CD4-positive, alpha-beta T cell (primary cell): ENCODE results near the gene SEMA6D. TPM values are rescaled to one million over a fixed set of nuclear protein-coding genes. Genes with fewer than 3 reads are reported as not detected.

Experiments
- ATAC-seq: fragments of 200-7000 bp; cut with Tn5 transposase; one replicate; pipeline ENCODE4 v1.10.0; 2022; ENCODE audit warnings: mild to moderate bottlenecking; ENCODE audit not compliant: poor library complexity
- CTCF ChIA-PET: fragments of 350-600 bp; sonication (Branson Sonifier 250); formaldehyde crosslinking; loops from one replicate; lab custom pipeline; 2021; ENCODE audit warnings: antibody characterized with exemption, inconsistent platforms; lab: Charles Lee
- POLR2A ChIA-PET: fragments of 350-600 bp; sonication (Branson Sonifier 250); formaldehyde crosslinking; loops from one replicate; lab custom pipeline; 2021; ENCODE audit warnings: antibody characterized with exemption, inconsistent platforms; lab: Charles Lee
- DNase-seq, 14 experiments: peaks; one replicate each; pipeline ENCODE4 v3.0.0-alpha.2; 2013 to 2020; ENCODE audit warnings: mixed read lengths in 2 of 14
- H3K27ac ChIP-seq, 2 donors: one replicate each; pipeline versions ENCODE4 v1.5.1 to v1.7.0; 2013; ENCODE audit warnings: low read length in 2 of 2, low read depth in 1 of 2, mild to moderate bottlenecking in 1 of 2
- H3K27me3 ChIP-seq, 2 experiments: 1 replicate in 1 of 2; 2 replicates in 1 of 2; pipeline versions ENCODE4 v1.6.1 to v1.7.0; 2013; ENCODE audit warnings: low read length in 2 of 2, control low read depth in 1 of 2, mild to moderate bottlenecking in 1 of 2, moderate library complexity in 1 of 2; ENCODE audit not compliant: insufficient read depth in 2 of 2, control insufficient read depth in 1 of 2
- H3K36me3 ChIP-seq: one replicate; pipeline ENCODE4 v1.6.1; 2013; ENCODE audit warnings: low read length, control low read depth; ENCODE audit not compliant: insufficient read depth
- H3K4me1 ChIP-seq: one replicate; pipeline ENCODE4 v1.6.1; 2013; ENCODE audit warnings: low read length, control low read depth; ENCODE audit not compliant: insufficient read depth
- H3K4me3 ChIP-seq: one replicate; pipeline ENCODE4 v1.5.1; 2013; ENCODE audit warnings: mild to moderate bottlenecking, low read length, moderate library complexity
- H3K9me3 ChIP-seq, 2 experiments: 1 replicate in 1 of 2; 2 replicates in 1 of 2; pipeline versions ENCODE4 v1.6.1 to v1.7.0; 2013; ENCODE audit warnings: low read length in 2 of 2, mild to moderate bottlenecking in 2 of 2, control low read depth in 1 of 2, moderate library complexity in 1 of 2; ENCODE audit not compliant: control insufficient read depth in 1 of 2, insufficient read depth in 1 of 2
- H3K27ac Mint-ChIP-seq: one replicate; pipeline ENCODE4 v1.8.0; 2020; ENCODE audit warnings: mixed read lengths
- H3K27me3 Mint-ChIP-seq: one replicate; pipeline ENCODE4 v1.8.0; 2021; ENCODE audit warnings: mixed read lengths
- H3K36me3 Mint-ChIP-seq: one replicate; pipeline ENCODE4 v1.8.0; 2021; ENCODE audit warnings: low read depth, mixed read lengths
- H3K4me1 Mint-ChIP-seq: one replicate; pipeline ENCODE4 v1.8.0; 2021; ENCODE audit warnings: low read depth, mixed read lengths
- H3K4me3 Mint-ChIP-seq: one replicate; pipeline ENCODE4 v1.8.0; 2020; ENCODE audit warnings: mild to moderate bottlenecking, mixed read lengths
- H3K9me3 Mint-ChIP-seq: one replicate; pipeline ENCODE4 v1.8.0; 2020; ENCODE audit warnings: mixed read lengths
- intact Hi-C, 2 experiments: fragments of 100-400 bp; cut with DNase I in 1 of 2; cut with micrococcal nuclease in 1 of 2; formaldehyde crosslinking; loops; one replicate each; pipeline versions ENCODE4 v1.15.1 to v1.9.0; 2023 to 2025; cut with DNase I, micrococcal nuclease
- total RNA-seq, 174 experiments: library from RNA in 2 of 174; stranded (reverse) in 2 of 174; gene quantifications; one replicate each; pipeline ENCODE4 v1.2.3 and lab custom pipeline; 2021 to 2026
- TF ChIP-seq, protein P1 (sequence below): fragments of 200-600 bp; IDR thresholded peaks from one replicate; pipeline ENCODE4 v1.8.0; 2022; ENCODE audit warnings: antibody characterized with exemption, mild to moderate bottlenecking

Gene SEMA6D
- total RNA-seq, 2 experiments from 2014 or later: not detected

DNA sequence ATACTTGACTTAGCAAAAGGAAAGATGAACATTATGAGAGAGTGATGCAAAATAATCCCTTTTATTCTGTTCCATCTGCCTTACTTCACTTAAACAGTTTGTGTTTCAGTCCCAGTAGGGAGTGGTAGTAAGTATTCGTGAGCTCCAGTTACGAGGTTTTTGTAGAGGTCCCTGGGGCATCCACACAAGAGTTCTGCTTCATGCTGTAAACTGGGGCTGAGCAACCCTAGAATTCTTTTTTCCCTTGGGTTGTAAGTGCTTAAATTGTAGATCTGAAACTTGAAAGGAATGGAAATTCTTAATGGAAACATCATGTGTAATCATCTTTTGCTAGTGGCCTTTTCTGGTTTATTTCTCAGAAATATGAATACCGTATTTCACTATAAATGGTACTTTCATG, 79.5 kb downstream of the SEMA6D start:
- DNase-seq (no peak), ATAC-seq (no peak)
- TF ChIP-seq, protein P1, sequence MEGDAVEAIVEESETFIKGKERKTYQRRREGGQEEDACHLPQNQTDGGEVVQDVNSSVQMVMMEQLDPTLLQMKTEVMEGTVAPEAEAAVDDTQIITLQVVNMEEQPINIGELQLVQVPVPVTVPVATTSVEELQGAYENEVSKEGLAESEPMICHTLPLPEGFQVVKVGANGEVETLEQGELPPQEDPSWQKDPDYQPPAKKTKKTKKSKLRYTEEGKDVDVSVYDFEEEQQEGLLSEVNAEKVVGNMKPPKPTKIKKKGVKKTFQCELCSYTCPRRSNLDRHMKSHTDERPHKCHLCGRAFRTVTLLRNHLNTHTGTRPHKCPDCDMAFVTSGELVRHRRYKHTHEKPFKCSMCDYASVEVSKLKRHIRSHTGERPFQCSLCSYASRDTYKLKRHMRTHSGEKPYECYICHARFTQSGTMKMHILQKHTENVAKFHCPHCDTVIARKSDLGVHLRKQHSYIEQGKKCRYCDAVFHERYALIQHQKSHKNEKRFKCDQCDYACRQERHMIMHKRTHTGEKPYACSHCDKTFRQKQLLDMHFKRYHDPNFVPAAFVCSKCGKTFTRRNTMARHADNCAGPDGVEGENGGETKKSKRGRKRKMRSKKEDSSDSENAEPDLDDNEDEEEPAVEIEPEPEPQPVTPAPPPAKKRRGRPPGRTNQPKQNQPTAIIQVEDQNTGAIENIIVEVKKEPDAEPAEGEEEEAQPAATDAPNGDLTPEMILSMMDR: no peak
- no peak overlapping the region for H3K27ac Mint-ChIP-seq
- Histone ChIP-seq H3K27ac (no peak overlapping the region), H3K27me3 (no peaks in the 10 kb centered on the region), H3K36me3 (no peaks in the 10 kb centered on the region), H3K9me3 (peaks cover 0 to 4% of the 10 kb centered on the region in 2 experiments), H3K4me3 (no peak overlapping the region), H3K4me1 (no peaks in the 10 kb centered on the region)
- H3K4me1 Mint-ChIP-seq: no peaks in the 10 kb centered on the region
- H3K27me3 Mint-ChIP-seq: no peaks in the 10 kb centered on the region
- no peaks in the 10 kb centered on the region for H3K9me3 Mint-ChIP-seq
- intact Hi-C loops: no loop called here
- ChIA-PET CTCF (no interaction called here), POLR2A (no interaction called here)
- H3K36me3 Mint-ChIP-seq: no peaks in the 10 kb centered on the region
- no peak overlapping the region for H3K4me3 Mint-ChIP-seq

DNA sequence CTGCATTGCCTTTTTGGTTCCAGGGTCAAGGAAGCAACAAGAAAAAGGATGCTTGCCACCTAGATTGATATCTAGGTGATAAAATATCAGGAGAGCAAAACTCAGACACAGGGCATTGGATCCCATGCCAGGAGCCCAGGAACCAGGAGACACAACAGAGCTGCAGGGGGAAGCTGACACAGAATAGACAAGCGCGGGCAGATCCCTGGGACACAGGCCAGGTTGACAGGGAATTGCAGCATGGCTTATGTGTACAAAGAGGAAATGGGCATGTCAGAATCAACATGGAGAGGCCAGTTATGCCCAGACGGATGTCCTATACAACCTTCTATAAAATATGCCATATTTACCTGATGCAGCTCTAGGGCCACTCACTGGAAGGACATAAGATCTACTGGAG, 84.2 kb downstream of the SEMA6D start:
- intact Hi-C loops: no loop called here
- no peaks in the 10 kb centered on the region for H3K4me1 ChIP-seq
- no peak overlapping the region for H3K27ac ChIP-seq
- ATAC-seq (no peak), DNase-seq (no peak)
- peaks cover 0 to 4% of the 10 kb centered on the region in 2 experiments for H3K9me3 ChIP-seq
- H3K27me3 ChIP-seq: no peaks in the 10 kb centered on the region
- no peaks in the 10 kb centered on the region for H3K9me3 Mint-ChIP-seq
- H3K27me3 Mint-ChIP-seq: no peaks in the 10 kb centered on the region
- POLR2A ChIA-PET: no interaction called here
- no peaks in the 10 kb centered on the region for H3K4me1 Mint-ChIP-seq
- no peaks in the 10 kb centered on the region for H3K36me3 Mint-ChIP-seq
- CTCF ChIA-PET: no interaction called here
- no peaks in the 10 kb centered on the region for H3K36me3 ChIP-seq
- TF ChIP-seq, protein P1: no peak
- no peak overlapping the region for H3K4me3 Mint-ChIP-seq
- no peak overlapping the region for H3K4me3 ChIP-seq
- no peak overlapping the region for H3K27ac Mint-ChIP-seq

- H3K4me1 ChIP-seq: no peaks in the 10 kb centered on the region
- H3K4me3 ChIP-seq: no peak overlapping the region
- no peaks in the 10 kb centered on the region for H3K27me3 ChIP-seq
- ChIA-PET CTCF (no interaction called here), POLR2A (no interaction called here)
- TF ChIP-seq, protein P1: no peak
- DNase-seq: no peak
- ATAC-seq: no peak
- Mint-ChIP-seq H3K4me1 (no peaks in the 10 kb centered on the region), H3K4me3 (no peak overlapping the region), H3K9me3 (no peaks in the 10 kb centered on the region), H3K27me3 (no peaks in the 10 kb centered on the region), H3K27ac (no peak overlapping the region), H3K36me3 (no peaks in the 10 kb centered on the region)
- peaks cover 0 to 4% of the 10 kb centered on the region in 2 experiments for H3K9me3 ChIP-seq
- H3K36me3 ChIP-seq: no peaks in the 10 kb centered on the region
- intact Hi-C loops: no loop called here
- no peak overlapping the region for H3K27ac ChIP-seq
Observed at GRCh38 chr15:47802216-47802615, 84.9 kb downstream of the SEMA6D start.
